ENCODE measurements around the gene NUP210.

Gene NUP210

DNA sequence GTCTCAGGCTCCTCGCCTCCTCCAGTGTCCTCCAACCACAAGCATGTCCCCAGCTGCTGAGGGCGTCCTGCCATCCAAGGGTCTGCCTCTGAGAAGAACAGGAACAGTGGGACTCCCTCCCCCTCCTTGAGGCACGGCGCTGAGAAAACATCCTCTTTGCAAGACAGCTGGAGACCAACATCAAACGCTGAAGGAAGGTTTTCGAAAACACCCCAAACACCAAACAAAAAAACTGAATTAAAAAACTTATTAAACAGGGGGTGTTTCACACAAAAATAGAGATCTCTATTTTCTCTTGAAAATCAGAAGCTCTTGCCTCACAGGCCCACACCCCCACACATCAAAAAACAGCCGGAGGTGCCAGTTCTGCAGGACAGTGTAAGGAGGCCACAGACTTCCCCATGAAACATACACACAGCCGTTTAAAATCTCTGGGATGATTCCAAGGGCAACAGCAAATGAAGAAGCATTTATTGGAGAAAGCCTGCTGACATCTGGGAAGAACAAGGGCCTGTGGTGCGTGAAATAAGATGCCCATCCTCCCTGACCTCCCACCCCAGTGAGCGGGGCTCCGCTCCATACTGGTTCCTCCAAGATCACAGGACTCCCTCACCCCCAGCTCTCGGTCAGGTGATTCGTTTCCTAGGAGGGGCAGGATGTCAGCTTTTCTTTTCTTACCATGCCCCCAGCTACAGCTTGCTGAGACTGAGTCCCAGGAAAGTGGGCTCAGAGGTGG is 71.3 kb downstream of the NUP210 start:
- CTCF ChIA-PET = no interaction called here
- POLR2A ChIA-PET = no interaction called here

DNA sequence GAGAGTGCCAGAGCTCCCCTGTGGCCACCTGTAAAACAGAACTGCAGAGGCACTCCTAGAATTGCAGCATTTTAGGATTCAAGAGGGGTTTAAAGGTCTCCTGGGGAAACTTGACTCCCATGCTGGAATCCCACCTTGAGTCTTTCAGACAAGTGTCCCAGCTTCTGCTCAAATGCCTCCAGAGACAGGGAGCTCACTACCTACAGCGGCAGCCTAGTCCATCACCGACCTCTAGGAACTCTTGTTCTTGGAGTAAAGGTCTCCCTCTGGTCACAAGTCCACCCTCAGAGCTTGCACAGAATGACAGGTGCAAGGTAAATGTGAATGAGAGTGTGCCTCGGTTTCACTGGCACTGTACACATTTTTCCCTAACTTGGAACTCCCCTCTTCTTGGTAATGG is 72.0 kb downstream of the NUP210 start:
- ChIA-PET POLR2A (interaction anchor here (1.0 kb wide), 1 partner anchor 30 kb away, joined by 3 read pairs; no protein-coding TSS in a partner anchor), CTCF (no interaction called here)
- TF ChIP-seq LEF1 (IDR thresholded peaks at IDR 0.05; ENCODE audit: borderline replicate concordance) (no peak), BHLHE40 (IDR thresholded peaks at IDR 0.05; ENCODE audit: borderline replicate concordance) (no peak), PKNOX1 (IDR thresholded peaks at IDR 0.05) (no peak), L3MBTL2 (conservative IDR thresholded peaks at IDR 0.05) (no peak), FOXA1 (IDR thresholded peaks at IDR 0.05) (no peak), TARDBP (IDR thresholded peaks at IDR 0.05) (no peak), SP1 (IDR thresholded peaks at IDR 0.05) (no peak), HDGF (IDR thresholded peaks at IDR 0.05; ENCODE audit: borderline replicate concordance) (no peak), ZNF384 (IDR thresholded peaks at IDR 0.05) (no peak), ARNT (IDR thresholded peaks at IDR 0.05) (no peak), FOXK2 (IDR thresholded peaks at IDR 0.05) (no peak), NFRKB (IDR thresholded peaks at IDR 0.05) (no peak), SUZ12 (IDR thresholded peaks at IDR 0.05) (no peak)
- DNase-seq (ENCODE audit: extremely low spot score) = no peak

More for the DNA sequence above, 71.3 kb downstream of the NUP210 start:
- no peak for DNase-seq (ENCODE audit: extremely low spot score)
- no peak for TF ChIP-seq L3MBTL2 (conservative IDR thresholded peaks at IDR 0.05)
- no peak for TF ChIP-seq SUZ12 (IDR thresholded peaks at IDR 0.05)
- TF ChIP-seq NFRKB (IDR thresholded peaks at IDR 0.05) = no peak
- no peak for TF ChIP-seq SP1 (IDR thresholded peaks at IDR 0.05)
- TF ChIP-seq HDGF (IDR thresholded peaks at IDR 0.05; ENCODE audit: borderline replicate concordance) = no peak
- no peak for TF ChIP-seq ELF4 (IDR thresholded peaks at IDR 0.05)
- no peak for TF ChIP-seq ZNF384 (IDR thresholded peaks at IDR 0.05)
- TF ChIP-seq TARDBP (IDR thresholded peaks at IDR 0.05) = no peak
- no peak for TF ChIP-seq FOXK2 (IDR thresholded peaks at IDR 0.05)
- no peak for TF ChIP-seq ARNT (IDR thresholded peaks at IDR 0.05)
- TF ChIP-seq LEF1 (IDR thresholded peaks at IDR 0.05; ENCODE audit: borderline replicate concordance) = no peak
- TF ChIP-seq PKNOX1 (IDR thresholded peaks at IDR 0.05) = no peak
- TF ChIP-seq BHLHE40 (IDR thresholded peaks at IDR 0.05; ENCODE audit: borderline replicate concordance) = no peak
- TF ChIP-seq FOXA1 (IDR thresholded peaks at IDR 0.05) = no peak
- no peak for TF ChIP-seq FOXM1 (IDR thresholded peaks at IDR 0.05; ENCODE audit: borderline replicate concordance)
- TF ChIP-seq CTBP1 (IDR thresholded peaks at IDR 0.05; ENCODE audit: borderline replicate concordance) = no peak

- POLR2A ChIA-PET = interaction anchor here (1.0 kb wide), 1 partner anchor 29 kb away, joined by 3 read pairs; no protein-coding TSS in a partner anchor
- no peak for DNase-seq (ENCODE audit: extremely low spot score)
- CTCF ChIA-PET = no interaction called here
- TF ChIP-seq HDGF (IDR thresholded peaks at IDR 0.05; ENCODE audit: borderline replicate concordance) (no peak), LEF1 (IDR thresholded peaks at IDR 0.05; ENCODE audit: borderline replicate concordance) (no peak), SUZ12 (IDR thresholded peaks at IDR 0.05) (no peak), SP1 (IDR thresholded peaks at IDR 0.05) (no peak), CTBP1 (IDR thresholded peaks at IDR 0.05; ENCODE audit: borderline replicate concordance) (no peak), ARNT (IDR thresholded peaks at IDR 0.05) (no peak), NFRKB (IDR thresholded peaks at IDR 0.05) (no peak), BHLHE40 (IDR thresholded peaks at IDR 0.05; ENCODE audit: borderline replicate concordance) (no peak), ELF4 (IDR thresholded peaks at IDR 0.05) (no peak), FOXA1 (IDR thresholded peaks at IDR 0.05) (no peak), FOXK2 (IDR thresholded peaks at IDR 0.05) (no peak), TARDBP (IDR thresholded peaks at IDR 0.05) (no peak), ZNF384 (IDR thresholded peaks at IDR 0.05) (no peak), L3MBTL2 (conservative IDR thresholded peaks at IDR 0.05) (no peak), FOXM1 (IDR thresholded peaks at IDR 0.05; ENCODE audit: borderline replicate concordance) (no peak), PKNOX1 (IDR thresholded peaks at IDR 0.05) (no peak)
These were observed 72.7 kb downstream of the NUP210 start for GRCh38 chr3:13347390-13347950.

DNA sequence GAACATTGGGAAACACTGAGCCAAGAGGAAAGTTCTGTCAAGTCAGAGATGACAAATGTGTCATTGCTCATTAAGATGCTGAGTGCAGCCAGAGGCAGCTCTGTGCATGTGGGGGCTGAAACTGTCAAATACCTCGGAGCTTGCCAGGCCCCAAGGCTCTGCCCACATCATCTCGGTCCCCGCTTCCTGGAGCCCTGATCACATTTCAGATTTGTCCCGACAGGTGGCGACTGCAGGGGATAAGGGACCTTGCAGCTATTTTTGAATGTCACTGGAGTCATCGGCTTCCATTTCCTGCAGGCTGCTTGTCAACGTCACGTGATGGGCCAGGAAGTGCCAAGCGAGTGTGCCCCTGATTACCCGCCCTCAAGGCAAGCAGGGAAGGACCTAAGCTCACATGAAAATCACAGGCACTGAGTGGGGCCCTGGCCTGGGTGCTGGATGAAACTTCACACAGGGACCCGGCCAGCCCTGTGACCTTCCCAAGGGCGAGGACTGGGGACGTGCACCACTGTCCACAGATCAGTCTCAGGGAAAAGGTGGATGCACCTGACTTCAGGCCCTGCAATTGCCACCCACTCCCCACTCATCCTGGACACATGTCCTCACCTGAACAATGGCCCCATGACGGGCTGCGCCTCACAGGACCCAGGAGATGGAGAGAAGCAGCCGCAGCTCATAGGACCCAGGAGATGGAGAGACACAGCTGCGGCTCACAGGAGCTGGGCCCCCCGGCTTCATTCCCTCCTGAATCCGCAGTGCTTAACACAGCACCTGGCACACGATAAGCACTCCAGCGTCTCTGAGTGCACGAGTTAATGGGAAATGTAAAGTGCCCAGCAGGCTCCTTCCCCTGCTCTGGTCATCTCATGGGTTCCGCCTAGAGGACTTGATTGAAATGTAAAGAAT is 73.4 kb downstream of the NUP210 start:
- ChIA-PET POLR2A (interaction anchor here (1.0 kb wide), 1 partner anchor 28 kb away, joined by 3 read pairs; no protein-coding TSS in a partner anchor), CTCF (no interaction called here)
- DNase-seq (ENCODE audit: extremely low spot score) = no peak
- TF ChIP-seq PKNOX1 (IDR thresholded peaks at IDR 0.05) (no peak), CTBP1 (IDR thresholded peaks at IDR 0.05; ENCODE audit: borderline replicate concordance) (no peak)

DNA sequence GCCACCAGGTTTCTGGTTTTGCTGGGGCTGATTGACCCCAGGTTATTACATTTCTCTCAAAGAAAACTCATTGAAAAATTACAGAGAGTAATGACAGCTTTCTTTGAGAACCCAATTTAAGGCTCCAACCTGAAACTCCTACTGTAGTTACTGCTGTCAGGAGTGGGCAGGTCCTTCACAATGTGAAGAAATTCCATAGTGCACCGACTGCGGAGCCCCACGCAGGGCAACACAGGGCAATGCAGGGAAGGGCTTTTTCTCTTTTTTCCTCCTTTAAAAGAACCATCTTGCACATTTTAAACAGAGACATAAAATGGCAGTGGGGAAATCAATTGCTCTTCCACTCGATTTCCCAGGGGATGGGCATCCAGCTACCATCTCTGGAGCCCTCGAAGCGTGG is 74.3 kb downstream of the NUP210 start:
- no peak for DNase-seq (ENCODE audit: extremely low spot score)
- POLR2A ChIA-PET = no interaction called here
- CTCF ChIA-PET = no interaction called here
- TF ChIP-seq FOXA1 (IDR thresholded peaks at IDR 0.05) (no peak), LEF1 (IDR thresholded peaks at IDR 0.05; ENCODE audit: borderline replicate concordance) (no peak), ELF4 (IDR thresholded peaks at IDR 0.05) (no peak), ZNF384 (IDR thresholded peaks at IDR 0.05) (no peak), SUZ12 (IDR thresholded peaks at IDR 0.05) (no peak), L3MBTL2 (conservative IDR thresholded peaks at IDR 0.05) (no peak), FOXM1 (IDR thresholded peaks at IDR 0.05; ENCODE audit: borderline replicate concordance) (no peak), HDGF (IDR thresholded peaks at IDR 0.05; ENCODE audit: borderline replicate concordance) (no peak), CTBP1 (IDR thresholded peaks at IDR 0.05; ENCODE audit: borderline replicate concordance) (no peak), NFRKB (IDR thresholded peaks at IDR 0.05) (no peak), FOXK2 (IDR thresholded peaks at IDR 0.05) (no peak), SP1 (IDR thresholded peaks at IDR 0.05) (no peak), ARNT (IDR thresholded peaks at IDR 0.05) (no peak), PKNOX1 (IDR thresholded peaks at IDR 0.05) (no peak)

Data from HEK293T (cell line).